ENCODE measurements around the gene SPDYC. TPM values are rescaled to one million over a fixed set of nuclear protein-coding genes. Genes with fewer than 3 reads are reported as not detected.

Gene SPDYC
- total and polyA plus RNA-seq, 9 of the 15 experiments (the other 6 are each of a cell fraction or from before 2014, with no cell fraction given): 4.4 to 18.8 (median 9.2) TPM

DNA sequence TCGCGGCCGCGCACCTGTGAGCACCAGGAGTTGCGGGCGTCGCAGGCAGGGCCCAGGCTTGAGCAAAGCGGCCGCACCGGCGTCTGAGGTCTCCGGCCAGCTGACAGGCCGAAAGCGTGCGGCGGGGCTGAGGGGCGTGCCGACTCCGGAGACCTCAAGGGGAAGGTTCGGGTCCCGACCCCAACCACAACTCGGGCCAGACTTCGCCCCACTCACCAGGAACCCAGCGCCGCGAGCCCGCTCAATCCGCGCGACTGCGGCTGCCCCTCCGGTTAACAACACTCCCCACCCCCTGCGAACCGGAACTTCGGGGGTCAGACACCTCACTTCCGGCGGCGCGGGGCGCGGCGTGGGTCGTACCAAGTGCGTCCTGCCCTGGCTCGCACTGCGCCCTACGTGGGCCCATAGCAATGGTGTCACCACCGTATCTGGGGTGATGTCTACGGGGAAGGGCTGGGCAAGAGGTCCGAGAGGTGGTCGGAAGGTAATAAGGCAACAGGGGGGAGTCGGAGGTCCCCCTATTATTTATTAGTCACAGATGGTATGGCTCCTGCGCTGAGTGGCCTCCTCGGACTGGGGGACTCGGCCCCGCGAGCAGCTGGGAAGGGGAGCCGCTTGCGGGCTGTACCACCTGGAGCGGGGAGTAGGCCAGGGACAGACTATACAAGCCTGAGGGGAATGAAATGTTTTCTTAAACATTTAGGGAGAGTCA is 35.6 kb upstream of the SPDYC start, which contains the start of gene SYVN1 (continued):
- no peak; the same call in 1 of the 2 replicates for TF ChIP-seq HDAC2 (IDR thresholded peaks at IDR 0.05)
- TF ChIP-seq GATA2 (CRISPR knock-in tag; IDR thresholded peaks at IDR 0.05): no peak
- TF ChIP-seq NR3C1 (CRISPR knock-in tag; IDR thresholded peaks at IDR 0.05): peak; percentile 85
- TF ChIP-seq, protein P1, sequence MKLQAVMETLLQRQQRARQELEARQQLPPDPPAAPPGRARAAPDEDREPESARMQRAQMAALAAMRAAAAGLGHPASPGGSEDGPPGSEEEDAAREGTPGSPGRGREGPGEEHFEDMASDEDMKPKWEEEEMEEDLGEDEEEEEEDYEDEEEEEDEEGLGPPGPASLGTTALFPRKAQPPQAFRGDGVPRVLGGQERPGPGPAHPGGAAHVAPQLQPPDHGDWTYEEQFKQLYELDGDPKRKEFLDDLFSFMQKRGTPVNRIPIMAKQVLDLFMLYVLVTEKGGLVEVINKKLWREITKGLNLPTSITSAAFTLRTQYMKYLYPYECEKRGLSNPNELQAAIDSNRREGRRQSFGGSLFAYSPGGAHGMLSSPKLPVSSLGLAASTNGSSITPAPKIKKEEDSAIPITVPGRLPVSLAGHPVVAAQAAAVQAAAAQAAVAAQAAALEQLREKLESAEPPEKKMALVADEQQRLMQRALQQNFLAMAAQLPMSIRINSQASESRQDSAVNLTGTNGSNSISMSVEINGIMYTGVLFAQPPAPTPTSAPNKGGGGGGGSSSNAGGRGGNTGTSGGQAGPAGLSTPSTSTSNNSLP (IDR thresholded peaks at IDR 0.05; ENCODE audit: borderline replicate concordance, low read depth, low read length): 0 out of 2 replicates have a peak, but pooled peaks have one; percentile 9
- no peak for TF ChIP-seq RAD51 (IDR thresholded peaks at IDR 0.05; ENCODE audit: borderline replicate concordance, low read depth)
- peak; percentile 79 for TF ChIP-seq SAP30 (IDR thresholded peaks at IDR 0.05; ENCODE audit: borderline replicate concordance, insufficient read depth, low read depth, low read length, poor library complexity, severe bottlenecking)
- no peak for TF ChIP-seq HDAC8 (tag; IDR thresholded peaks at IDR 0.05)
- no peak for TF ChIP-seq IFI16 (CRISPR knock-in tag; IDR thresholded peaks at IDR 0.05)
- TF ChIP-seq PTTG1 (tag; IDR thresholded peaks at IDR 0.05; ENCODE audit: low read depth): no peak
- TF ChIP-seq KLF10 (CRISPR knock-in tag; IDR thresholded peaks at IDR 0.05): no peak
- no peak for TF ChIP-seq SAFB (IDR thresholded peaks at IDR 0.05; ENCODE audit: borderline replicate concordance, low read depth, low read length)
- TF ChIP-seq ZNF408 (CRISPR knock-in tag; IDR thresholded peaks at IDR 0.05; ENCODE audit: low read depth): no peak
- no peak for TF ChIP-seq PPARD (CRISPR knock-in tag; IDR thresholded peaks at IDR 0.05)
- TF ChIP-seq DNMT1 (IDR thresholded peaks at IDR 0.05): no peak; the same call in 1 of the 2 replicates
- TF ChIP-seq RCOR1 (IDR thresholded peaks at IDR 0.05; ENCODE audit: borderline replicate concordance in 1 of 2, low read depth in 2 of 2, low read length in 2 of 2): no peak; a peak in 1 of 4 replicates
- TF ChIP-seq ETS2 (tag; IDR thresholded peaks at IDR 0.05; ENCODE audit: borderline replicate concordance, poor library complexity, severe bottlenecking): no peak
- peak; percentile 75 for TF ChIP-seq TAF1 (IDR thresholded peaks at IDR 0.05; ENCODE audit: control insufficient read depth, extremely low read depth, insufficient read depth, low read length, severe bottlenecking)
- no peak for TF ChIP-seq NCOA4 (IDR thresholded peaks at IDR 0.05; ENCODE audit: partially characterized antibody)
- no peak for TF ChIP-seq RHOXF2B (CRISPR knock-in tag; conservative IDR thresholded peaks at IDR 0.05)
- 0 out of 2 replicates have a peak, but pooled peaks have one; percentile 13 for TF ChIP-seq LARP7 (IDR thresholded peaks at IDR 0.05)
- TF ChIP-seq SLC30A9 (CRISPR knock-in tag; IDR thresholded peaks at IDR 0.05): no peak
- TF ChIP-seq, protein P2, sequence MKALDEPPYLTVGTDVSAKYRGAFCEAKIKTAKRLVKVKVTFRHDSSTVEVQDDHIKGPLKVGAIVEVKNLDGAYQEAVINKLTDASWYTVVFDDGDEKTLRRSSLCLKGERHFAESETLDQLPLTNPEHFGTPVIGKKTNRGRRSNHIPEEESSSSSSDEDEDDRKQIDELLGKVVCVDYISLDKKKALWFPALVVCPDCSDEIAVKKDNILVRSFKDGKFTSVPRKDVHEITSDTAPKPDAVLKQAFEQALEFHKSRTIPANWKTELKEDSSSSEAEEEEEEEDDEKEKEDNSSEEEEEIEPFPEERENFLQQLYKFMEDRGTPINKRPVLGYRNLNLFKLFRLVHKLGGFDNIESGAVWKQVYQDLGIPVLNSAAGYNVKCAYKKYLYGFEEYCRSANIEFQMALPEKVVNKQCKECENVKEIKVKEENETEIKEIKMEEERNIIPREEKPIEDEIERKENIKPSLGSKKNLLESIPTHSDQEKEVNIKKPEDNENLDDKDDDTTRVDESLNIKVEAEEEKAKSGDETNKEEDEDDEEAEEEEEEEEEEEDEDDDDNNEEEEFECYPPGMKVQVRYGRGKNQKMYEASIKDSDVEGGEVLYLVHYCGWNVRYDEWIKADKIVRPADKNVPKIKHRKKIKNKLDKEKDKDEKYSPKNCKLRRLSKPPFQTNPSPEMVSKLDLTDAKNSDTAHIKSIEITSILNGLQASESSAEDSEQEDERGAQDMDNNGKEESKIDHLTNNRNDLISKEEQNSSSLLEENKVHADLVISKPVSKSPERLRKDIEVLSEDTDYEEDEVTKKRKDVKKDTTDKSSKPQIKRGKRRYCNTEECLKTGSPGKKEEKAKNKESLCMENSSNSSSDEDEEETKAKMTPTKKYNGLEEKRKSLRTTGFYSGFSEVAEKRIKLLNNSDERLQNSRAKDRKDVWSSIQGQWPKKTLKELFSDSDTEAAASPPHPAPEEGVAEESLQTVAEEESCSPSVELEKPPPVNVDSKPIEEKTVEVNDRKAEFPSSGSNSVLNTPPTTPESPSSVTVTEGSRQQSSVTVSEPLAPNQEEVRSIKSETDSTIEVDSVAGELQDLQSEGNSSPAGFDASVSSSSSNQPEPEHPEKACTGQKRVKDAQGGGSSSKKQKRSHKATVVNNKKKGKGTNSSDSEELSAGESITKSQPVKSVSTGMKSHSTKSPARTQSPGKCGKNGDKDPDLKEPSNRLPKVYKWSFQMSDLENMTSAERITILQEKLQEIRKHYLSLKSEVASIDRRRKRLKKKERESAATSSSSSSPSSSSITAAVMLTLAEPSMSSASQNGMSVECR (CRISPR knock-in tag; IDR thresholded peaks at IDR 0.05): peak; percentile 97
- TF ChIP-seq POLR2AphosphoS2 (IDR thresholded peaks at IDR 0.05; ENCODE audit: low read length): no peak; the same call in 1 of the 2 replicates
